ENCODE results near the gene MRTFB. TPM values are rescaled to one million over a fixed set of nuclear protein-coding genes. Genes with fewer than 3 reads are reported as not detected.
A peak's percentile ranks its signal among the peaks of the same experiment; 100 is the strongest.

MRTFB gene
- total and polyA plus RNA-seq, 4 experiments from 2014 or later: 6.1 to 26.7 (median 15.6) TPM

GRCh38 chr16:14105760-14106375 lies 34.7 kb downstream of the MRTFB start:
- ChIA-PET POLR2A (ENCODE audit: partially characterized antibody) (interaction anchor here (1.6 kb wide), 1 partner anchor 13 kb away, joined by 4 read pairs; no protein-coding TSS in a partner anchor), CTCF (ENCODE audit: partially characterized antibody) (no interaction called here)
- no peak overlapping the region for H3K27ac Mint-ChIP-seq
- Histone ChIP-seq H3K4me1 (ENCODE audit: insufficient read depth, low read length) (peaks cover 11% of the 10 kb centered on the region), H3K27ac (ENCODE audit: low read depth, low read length) (no peak overlapping the region), H3K36me3 (ENCODE audit: insufficient read depth, low read length) (no peaks in the 10 kb centered on the region), H3K4me3 (ENCODE audit: low read length in 2 of 2) (no peak overlapping the region), H3K27me3 (ENCODE audit: insufficient read depth, low read length) (no peaks in the 10 kb centered on the region), H3K9me3 (ENCODE audit: control insufficient read depth in 1 of 2, low read length in 2 of 2) (no peaks in the 10 kb centered on the region)
- peaks cover 28 to 56% (median 34%) of the 10 kb centered on the region in 4 donors for H3K4me1 Mint-ChIP-seq
- intact Hi-C loops (cut with micrococcal nuclease): no loop called here
- no peaks in the 10 kb centered on the region for H3K36me3 Mint-ChIP-seq
- H3K27me3 Mint-ChIP-seq: no peaks in the 10 kb centered on the region
- no peak overlapping the region for H3K4me3 Mint-ChIP-seq
- no peaks in the 10 kb centered on the region for H3K9me3 Mint-ChIP-seq
- no peak for DNase-seq

- Histone ChIP-seq H3K27ac (ENCODE audit: low read depth, low read length) (no peak overlapping the region), H3K27me3 (ENCODE audit: insufficient read depth, low read length) (no peaks in the 10 kb centered on the region), H3K4me3 (ENCODE audit: low read length in 2 of 2) (no peak overlapping the region), H3K9me3 (ENCODE audit: control insufficient read depth in 1 of 2, low read length in 2 of 2) (no peaks in the 10 kb centered on the region), H3K36me3 (ENCODE audit: insufficient read depth, low read length) (no peaks in the 10 kb centered on the region), H3K4me1 (ENCODE audit: insufficient read depth, low read length) (peaks cover 5% of the 10 kb centered on the region)
- H3K4me3 Mint-ChIP-seq: no peak overlapping the region
- DNase-seq: no peak
- POLR2A ChIA-PET (ENCODE audit: partially characterized antibody): interaction anchor here (1.6 kb wide), 1 partner anchor 13 kb away, joined by 4 read pairs; no protein-coding TSS in a partner anchor
- H3K4me1 Mint-ChIP-seq: peaks cover 25 to 55% (median 32%) of the 10 kb centered on the region in 4 donors
- H3K27me3 Mint-ChIP-seq: no peaks in the 10 kb centered on the region
- H3K9me3 Mint-ChIP-seq: no peaks in the 10 kb centered on the region
- CTCF ChIA-PET (ENCODE audit: partially characterized antibody): no interaction called here
- intact Hi-C loops (cut with micrococcal nuclease): no loop called here
- H3K36me3 Mint-ChIP-seq: no peaks in the 10 kb centered on the region
- H3K27ac Mint-ChIP-seq: no peak overlapping the region
These were observed 35.3 kb downstream of the MRTFB start for GRCh38 chr16:14106457-14106856.

DNA sequence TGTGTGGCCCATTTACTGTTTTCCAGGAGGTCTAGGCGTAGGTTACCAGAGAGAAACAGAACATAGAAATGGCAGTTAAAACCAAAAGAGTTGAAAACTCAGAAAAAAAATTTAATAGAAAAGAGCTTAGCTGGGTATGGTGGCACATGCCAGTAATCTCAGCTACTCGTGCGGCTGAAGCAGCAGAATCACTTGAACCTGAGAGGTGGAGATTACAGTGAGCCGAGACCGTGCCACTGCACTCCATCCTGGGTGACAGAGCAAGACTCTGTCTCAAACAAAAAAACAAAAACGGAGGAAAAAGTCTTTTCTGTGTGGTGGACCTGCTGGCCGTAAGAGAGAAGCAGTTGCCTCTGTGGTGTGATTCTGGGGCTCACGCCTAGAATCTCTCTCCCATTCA lies 35.8 kb downstream of the MRTFB start:
- no peaks in the 10 kb centered on the region for H3K9me3 Mint-ChIP-seq
- H3K27ac Mint-ChIP-seq: peak overlapping the region in 1 of 7 donors; percentile 1
- Histone ChIP-seq H3K4me3 (ENCODE audit: low read length in 2 of 2) (no peak overlapping the region), H3K9me3 (ENCODE audit: control insufficient read depth in 1 of 2, low read length in 2 of 2) (no peaks in the 10 kb centered on the region), H3K4me1 (ENCODE audit: insufficient read depth, low read length) (peaks cover under 1% of the 10 kb centered on the region), H3K27me3 (ENCODE audit: insufficient read depth, low read length) (no peaks in the 10 kb centered on the region), H3K27ac (ENCODE audit: low read depth, low read length) (no peak overlapping the region), H3K36me3 (ENCODE audit: insufficient read depth, low read length) (no peaks in the 10 kb centered on the region)
- peak in 1 of 5 donors; percentile 25 for DNase-seq
- H3K4me3 Mint-ChIP-seq: no peak overlapping the region
- ChIA-PET CTCF (ENCODE audit: partially characterized antibody) (no interaction called here), POLR2A (ENCODE audit: partially characterized antibody) (interaction anchor here (1.6 kb wide), 1 partner anchor 14 kb away, joined by 4 read pairs; no protein-coding TSS in a partner anchor)
- intact Hi-C loops (cut with micrococcal nuclease): no loop called here
- no peaks in the 10 kb centered on the region for H3K36me3 Mint-ChIP-seq
- no peaks in the 10 kb centered on the region for H3K27me3 Mint-ChIP-seq
- peaks cover 25 to 55% (median 31%) of the 10 kb centered on the region in 4 donors for H3K4me1 Mint-ChIP-seq

DNA sequence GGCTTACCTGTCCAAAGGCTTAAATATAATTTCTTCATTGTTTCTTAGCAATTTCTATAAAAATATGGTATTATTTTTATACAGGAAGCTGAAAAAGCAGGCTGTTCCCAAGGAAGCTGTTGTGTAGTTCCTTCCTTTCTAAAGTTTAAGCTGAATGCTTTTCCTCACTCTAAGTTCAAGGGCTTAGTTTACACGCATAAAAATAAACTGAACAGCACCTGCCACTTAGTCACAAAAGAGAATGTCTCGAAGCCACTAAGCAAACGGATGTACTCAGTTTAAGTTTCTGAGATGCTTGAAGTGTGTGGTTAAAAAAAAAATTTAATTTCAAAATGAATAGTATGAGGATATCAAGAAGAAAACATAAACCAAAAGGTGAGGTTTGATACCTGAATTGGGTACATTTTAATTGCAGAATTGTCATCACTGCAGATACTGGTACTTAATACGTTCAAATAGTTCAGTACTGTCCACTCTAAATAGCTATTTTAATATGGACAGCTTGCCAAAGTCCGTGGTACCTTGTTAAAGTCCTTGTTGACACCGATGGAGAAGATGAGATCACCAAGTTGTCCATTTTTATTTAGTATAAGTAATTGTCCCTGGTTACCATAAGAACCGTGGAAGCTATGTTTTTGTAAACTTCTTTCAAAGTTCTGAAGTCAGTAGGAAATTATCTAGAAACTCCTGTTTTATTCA lies 38.1 kb downstream of the MRTFB start:
- ChIA-PET CTCF (ENCODE audit: partially characterized antibody) (no interaction called here), POLR2A (ENCODE audit: partially characterized antibody) (no interaction called here)
- Mint-ChIP-seq H3K4me3 (no peak overlapping the region), H3K4me1 (peaks cover 26 to 43% (median 35%) of the 10 kb centered on the region in 4 donors), H3K9me3 (no peaks in the 10 kb centered on the region), H3K27ac (peak overlapping the region in 1 of 7 donors; percentile 7), H3K27me3 (no peaks in the 10 kb centered on the region), H3K36me3 (no peaks in the 10 kb centered on the region)
- Histone ChIP-seq H3K4me1 (ENCODE audit: insufficient read depth, low read length) (no peaks in the 10 kb centered on the region), H3K27ac (ENCODE audit: low read depth, low read length) (no peak overlapping the region), H3K27me3 (ENCODE audit: insufficient read depth, low read length) (no peaks in the 10 kb centered on the region), H3K4me3 (ENCODE audit: low read length in 2 of 2) (no peak overlapping the region), H3K36me3 (ENCODE audit: insufficient read depth, low read length) (no peaks in the 10 kb centered on the region), H3K9me3 (ENCODE audit: control insufficient read depth in 1 of 2, low read length in 2 of 2) (no peaks in the 10 kb centered on the region)
- DNase-seq: no peak
- intact Hi-C loops (cut with micrococcal nuclease): no loop called here

DNA sequence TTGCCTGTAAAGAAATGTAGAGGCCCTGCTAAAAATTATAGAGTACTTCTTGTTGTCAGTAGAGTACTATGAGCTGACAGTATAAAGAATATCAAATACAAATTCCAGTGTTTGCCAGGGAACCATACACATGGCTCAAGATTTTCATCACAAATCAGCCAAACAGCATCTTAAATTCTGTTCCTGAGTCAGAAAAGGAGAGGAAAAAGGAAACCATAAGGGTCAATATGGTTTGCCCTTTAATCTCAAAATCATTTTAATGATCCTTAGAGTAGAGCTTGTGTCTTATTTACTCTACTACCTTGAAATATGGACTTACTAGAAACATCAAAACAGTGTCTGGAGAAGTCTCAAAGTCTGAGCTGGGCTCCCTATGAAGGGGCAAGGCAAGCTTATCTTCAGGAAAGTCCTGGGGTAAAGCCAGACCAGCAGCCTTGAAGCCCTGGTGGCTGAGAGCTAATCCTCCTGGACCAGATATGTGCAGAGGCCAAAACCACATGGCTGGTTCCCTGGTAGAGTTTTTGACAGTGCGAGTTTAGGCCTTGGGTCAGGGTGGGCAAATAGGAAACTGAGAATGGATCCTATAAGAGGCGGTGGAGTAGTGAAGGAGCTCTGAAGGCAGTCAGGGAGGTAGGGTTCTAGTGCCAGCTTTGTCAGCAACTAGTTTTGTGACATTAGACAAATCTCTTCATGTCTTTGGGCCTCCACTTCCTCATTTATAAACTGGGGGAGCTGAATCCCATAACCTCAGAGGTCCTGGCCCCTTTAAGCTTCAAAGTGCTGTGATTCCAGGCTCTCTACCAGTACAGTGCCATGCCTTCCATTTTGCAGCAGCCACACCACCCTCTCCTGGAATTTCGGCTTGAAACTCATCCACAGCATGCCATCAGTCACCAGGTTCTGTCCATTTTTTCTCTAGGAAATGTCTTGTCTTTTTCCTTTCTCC lies 38.9 kb downstream of the MRTFB start:
- intact Hi-C loops (cut with micrococcal nuclease): no loop called here
- H3K4me1 ChIP-seq (ENCODE audit: insufficient read depth, low read length): no peaks in the 10 kb centered on the region
- H3K4me3 ChIP-seq (ENCODE audit: low read length in 2 of 2): no peak overlapping the region
- H3K27ac ChIP-seq (ENCODE audit: low read depth, low read length): no peak overlapping the region
- no peaks in the 10 kb centered on the region for H3K27me3 Mint-ChIP-seq
- peak overlapping the region in 2 of 7 donors; percentile 24 to 42 for H3K27ac Mint-ChIP-seq
- no peaks in the 10 kb centered on the region for H3K27me3 ChIP-seq (ENCODE audit: insufficient read depth, low read length)
- no peaks in the 10 kb centered on the region for H3K36me3 Mint-ChIP-seq
- DNase-seq: no peak
- no peak overlapping the region for H3K4me3 Mint-ChIP-seq
- H3K9me3 Mint-ChIP-seq: no peaks in the 10 kb centered on the region
- peaks cover 25 to 48% (median 35%) of the 10 kb centered on the region in 4 donors for H3K4me1 Mint-ChIP-seq
- no peaks in the 10 kb centered on the region for H3K9me3 ChIP-seq (ENCODE audit: control insufficient read depth in 1 of 2, low read length in 2 of 2)
- POLR2A ChIA-PET (ENCODE audit: partially characterized antibody): no interaction called here
- CTCF ChIA-PET (ENCODE audit: partially characterized antibody): no interaction called here
- no peaks in the 10 kb centered on the region for H3K36me3 ChIP-seq (ENCODE audit: insufficient read depth, low read length)

DNA sequence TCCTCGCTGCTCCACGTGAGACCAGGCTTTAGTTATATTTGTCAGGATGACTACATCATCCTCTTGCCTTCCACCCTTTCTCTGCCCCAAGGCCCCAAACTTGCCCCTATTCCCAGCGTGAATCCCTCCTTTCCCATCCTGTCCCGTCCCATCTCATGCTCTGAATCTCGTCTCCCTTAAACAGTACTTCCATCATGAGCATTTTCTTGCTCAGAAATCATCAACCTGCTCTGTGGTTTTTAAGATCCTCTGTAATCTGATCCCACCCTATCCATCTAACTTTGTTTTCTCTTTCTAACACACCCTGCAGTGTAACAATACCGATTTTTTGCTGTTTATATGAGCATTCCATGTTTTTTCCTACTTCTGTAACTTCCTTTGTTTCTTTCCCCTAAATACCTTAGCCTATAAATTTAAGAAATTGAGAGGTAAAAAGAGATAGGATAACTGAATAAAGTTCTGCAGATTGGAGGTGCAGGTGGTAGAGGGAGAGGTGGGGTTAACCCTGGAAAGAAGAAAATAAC lies 39.7 kb downstream of the MRTFB start:
- intact Hi-C loops (cut with micrococcal nuclease): no loop called here
- peaks cover 25 to 45% (median 34%) of the 10 kb centered on the region in 4 donors for H3K4me1 Mint-ChIP-seq
- peak overlapping the region in 4 of 7 donors; percentile 9 to 61 (median 27) for H3K27ac Mint-ChIP-seq

More for the DNA sequence above, 39.7 kb downstream of the MRTFB start:
- POLR2A ChIA-PET (ENCODE audit: partially characterized antibody): no interaction called here
- no peaks in the 10 kb centered on the region for H3K4me1 ChIP-seq (ENCODE audit: insufficient read depth, low read length)
- no peaks in the 10 kb centered on the region for H3K27me3 ChIP-seq (ENCODE audit: insufficient read depth, low read length)
- H3K27ac ChIP-seq (ENCODE audit: low read depth, low read length): no peak overlapping the region
- H3K4me3 ChIP-seq (ENCODE audit: low read length in 2 of 2): no peak overlapping the region
- Mint-ChIP-seq H3K36me3 (no peaks in the 10 kb centered on the region), H3K9me3 (no peaks in the 10 kb centered on the region), H3K4me3 (no peak overlapping the region), H3K27me3 (no peaks in the 10 kb centered on the region)
- DNase-seq: no peak
- no peaks in the 10 kb centered on the region for H3K9me3 ChIP-seq (ENCODE audit: control insufficient read depth in 1 of 2, low read length in 2 of 2)
- CTCF ChIA-PET (ENCODE audit: partially characterized antibody): no interaction called here
- no peaks in the 10 kb centered on the region for H3K36me3 ChIP-seq (ENCODE audit: insufficient read depth, low read length)

Data from CD4-positive, alpha-beta memory T cell (primary cell).